Activated naive CD4-positive, alpha-beta T cell treated with anti-CD3 and anti-CD28 coated beads for 36 hours (primary cell): ENCODE results near the gene SLC25A13. TPM values are rescaled to one million over a fixed set of nuclear protein-coding genes. Genes with fewer than 3 reads are reported as not detected.

Experiments
- CTCF ChIA-PET: fragments of 350-600 bp; sonication (Branson Sonifier 250); formaldehyde crosslinking; loops from one replicate; lab custom pipeline; 2021; ENCODE audit warnings: antibody characterized with exemption; lab: Charles Lee
- DNase-seq: peaks from one replicate; pipeline ENCODE4 v3.0.0-alpha.2; 2020
- H3K27ac Mint-ChIP-seq: one replicate; pipeline ENCODE4 v1.8.0; 2021; ENCODE audit warnings: mild to moderate bottlenecking, mixed read lengths
- H3K27me3 Mint-ChIP-seq: one replicate; pipeline ENCODE4 v1.8.0; 2021; ENCODE audit warnings: low read depth, mixed read lengths
- H3K36me3 Mint-ChIP-seq: one replicate; pipeline ENCODE4 v1.8.0; 2021; ENCODE audit warnings: low read depth, mixed read lengths
- H3K4me1 Mint-ChIP-seq: one replicate; pipeline ENCODE4 v1.8.0; 2021; ENCODE audit warnings: low read depth, mixed read lengths
- H3K4me3 Mint-ChIP-seq: one replicate; pipeline ENCODE4 v1.8.0; 2021; ENCODE audit warnings: mild to moderate bottlenecking, moderate library complexity, mixed read lengths
- H3K9me3 Mint-ChIP-seq: one replicate; pipeline ENCODE4 v1.8.0; 2021; ENCODE audit warnings: mixed read lengths
- intact Hi-C: fragments of 100-400 bp; cut with micrococcal nuclease; formaldehyde crosslinking; loops from one replicate; pipeline ENCODE4 v1.15.1; 2023
- total RNA-seq, 2 experiments: library from RNA; stranded (reverse); gene quantifications; one replicate each; pipeline ENCODE4 v1.2.3, GENCODE V29; 2021

The SLC25A13 gene
- total RNA-seq, 2 experiments from 2014 or later, result 4.0 to 5.7 TPM

GRCh38 chr7:96152706-96153105 is 169.2 kb downstream of the SLC25A13 start:
- no peak for DNase-seq
- H3K36me3 Mint-ChIP-seq, result peaks cover 16% of the 10 kb centered on the region
- intact Hi-C loops, result no loop called here
- H3K27me3 Mint-ChIP-seq, result no peaks in the 10 kb centered on the region
- CTCF ChIA-PET, result no interaction called here
- H3K4me3 Mint-ChIP-seq, result no peak overlapping the region
- no peaks in the 10 kb centered on the region for H3K9me3 Mint-ChIP-seq
- H3K4me1 Mint-ChIP-seq, result no peaks in the 10 kb centered on the region
- no peak overlapping the region for H3K27ac Mint-ChIP-seq

DNA sequence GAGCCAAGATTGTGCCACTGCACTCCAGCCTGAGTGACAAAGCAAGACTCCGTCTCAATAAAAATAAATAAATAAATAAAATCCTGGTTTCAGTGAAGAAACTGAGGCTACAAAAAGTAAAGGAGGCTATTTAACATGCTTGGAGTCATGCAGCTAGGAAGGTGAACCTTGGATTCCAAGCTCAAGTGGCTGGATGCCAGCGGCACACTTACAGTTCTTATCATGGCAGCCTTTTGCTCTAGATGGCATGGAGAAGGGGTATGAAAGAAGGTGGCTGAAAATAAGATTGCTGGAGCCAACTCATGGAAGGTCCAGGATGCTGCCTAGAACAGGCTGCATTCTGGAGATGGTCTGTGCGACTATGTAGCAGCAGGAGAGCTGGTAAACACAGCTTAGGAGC is 170.0 kb downstream of the SLC25A13 start:
- H3K9me3 Mint-ChIP-seq, result no peaks in the 10 kb centered on the region
- intact Hi-C loops, result no loop called here
- peaks cover 14% of the 10 kb centered on the region for H3K36me3 Mint-ChIP-seq
- no peaks in the 10 kb centered on the region for H3K4me1 Mint-ChIP-seq
- no peak overlapping the region for H3K27ac Mint-ChIP-seq
- DNase-seq, result no peak
- no peak overlapping the region for H3K4me3 Mint-ChIP-seq
- CTCF ChIA-PET, result interaction anchor here (1.4 kb wide), 1 partner anchor 15 kb away, joined by 3 read pairs; no protein-coding TSS in a partner anchor
- no peaks in the 10 kb centered on the region for H3K27me3 Mint-ChIP-seq

GRCh38 chr7:96144260-96144526 is 177.7 kb downstream of the SLC25A13 start:
- H3K4me3 Mint-ChIP-seq, result no peak overlapping the region
- no peak overlapping the region for H3K27ac Mint-ChIP-seq
- H3K36me3 Mint-ChIP-seq, result peaks cover 23% of the 10 kb centered on the region
- no peaks in the 10 kb centered on the region for H3K4me1 Mint-ChIP-seq
- CTCF ChIA-PET, result interaction anchor here (0.6 kb wide), 1 partner anchor 271 kb away, joined by 3 read pairs; no protein-coding TSS in a partner anchor
- intact Hi-C loops, result no loop called here
- DNase-seq, result no peak
- H3K27me3 Mint-ChIP-seq, result no peaks in the 10 kb centered on the region
- no peaks in the 10 kb centered on the region for H3K9me3 Mint-ChIP-seq

DNA sequence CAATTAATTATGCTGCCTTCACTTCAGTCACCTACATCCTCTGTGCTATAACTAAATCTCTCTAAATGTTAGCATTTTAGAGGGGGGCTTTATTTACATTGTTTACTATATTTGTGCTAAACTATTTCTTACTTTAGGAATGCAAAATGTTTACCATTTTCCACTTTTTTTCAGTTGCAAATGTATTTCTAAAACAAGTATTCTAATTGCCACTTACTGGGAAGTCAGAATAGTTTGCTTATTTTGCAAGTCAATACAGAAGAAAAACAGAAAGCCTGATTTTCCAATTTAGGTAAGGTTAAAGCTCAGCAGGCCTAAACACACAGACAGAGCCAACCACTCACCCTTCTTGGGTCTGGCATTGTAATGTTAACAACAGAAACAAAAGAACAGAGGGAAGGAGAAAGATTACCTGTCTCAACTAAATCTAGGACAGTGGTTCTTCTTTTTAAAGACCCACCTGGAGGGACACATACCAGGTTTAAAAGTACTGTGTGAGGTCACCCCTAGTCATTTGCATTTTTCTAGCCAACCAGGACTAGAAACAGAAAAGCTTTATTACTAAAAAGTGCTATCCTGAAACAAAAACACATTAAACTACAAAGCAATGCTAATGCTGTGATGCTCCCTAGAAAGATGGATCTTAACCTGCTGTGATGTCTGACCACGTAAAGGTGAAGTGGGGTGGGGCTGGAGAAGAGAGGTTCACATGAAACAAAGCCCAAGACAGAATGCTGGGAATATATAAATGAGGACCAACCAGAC is 178.2 kb downstream of the SLC25A13 start:
- Mint-ChIP-seq H3K9me3 (no peaks in the 10 kb centered on the region), H3K27ac (no peak overlapping the region), H3K36me3 (peaks cover 19% of the 10 kb centered on the region), H3K4me3 (no peak overlapping the region), H3K27me3 (no peaks in the 10 kb centered on the region), H3K4me1 (no peaks in the 10 kb centered on the region)
- CTCF ChIA-PET, result interaction anchor here (0.6 kb wide), 1 partner anchor 272 kb away, joined by 3 read pairs; no protein-coding TSS in a partner anchor
- no peak for DNase-seq
- intact Hi-C loops, result no loop called here

GRCh38 chr7:96136600-96137239 is 185.2 kb downstream of the SLC25A13 start:
- peaks cover 20% of the 10 kb centered on the region for H3K36me3 Mint-ChIP-seq
- DNase-seq, result no peak
- H3K9me3 Mint-ChIP-seq, result no peaks in the 10 kb centered on the region
- no peaks in the 10 kb centered on the region for H3K4me1 Mint-ChIP-seq
- intact Hi-C loops, result no loop called here
- no peaks in the 10 kb centered on the region for H3K27me3 Mint-ChIP-seq
- no peak overlapping the region for H3K27ac Mint-ChIP-seq
- no peak overlapping the region for H3K4me3 Mint-ChIP-seq
- CTCF ChIA-PET, result interaction anchor here (1.0 kb wide), 1 partner anchor 15 kb away, joined by 3 read pairs; no protein-coding TSS in a partner anchor

DNA sequence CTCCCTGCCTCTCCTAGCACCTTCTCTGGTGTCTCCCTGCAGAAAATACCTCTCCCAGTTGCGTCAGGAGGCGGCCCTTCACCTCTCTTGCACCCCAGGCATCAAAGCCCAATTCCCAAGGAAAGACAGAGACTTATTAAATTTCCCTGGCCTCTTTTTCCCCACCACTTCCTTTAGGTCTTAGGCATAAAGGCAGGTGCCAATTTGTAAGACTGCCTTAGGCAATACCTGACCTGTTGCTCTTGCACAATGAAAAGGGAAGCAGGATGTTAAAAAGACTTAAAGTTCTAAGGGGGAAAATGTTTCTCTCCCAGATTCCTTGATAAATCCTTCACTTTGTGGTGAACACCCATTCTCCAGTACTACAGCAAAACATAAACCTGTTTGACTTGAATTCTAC is 186.7 kb downstream of the SLC25A13 start:
- intact Hi-C loops, result no loop called here
- no peak overlapping the region for H3K4me3 Mint-ChIP-seq
- H3K27ac Mint-ChIP-seq, result no peak overlapping the region
- peaks cover 22% of the 10 kb centered on the region for H3K36me3 Mint-ChIP-seq
- H3K4me1 Mint-ChIP-seq, result no peaks in the 10 kb centered on the region
- no peaks in the 10 kb centered on the region for H3K9me3 Mint-ChIP-seq
- H3K27me3 Mint-ChIP-seq, result no peaks in the 10 kb centered on the region
- CTCF ChIA-PET, result no interaction called here
- DNase-seq, result no peak

- Mint-ChIP-seq H3K36me3 (peaks cover 30% of the 10 kb centered on the region), H3K27me3 (no peaks in the 10 kb centered on the region), H3K4me1 (no peaks in the 10 kb centered on the region), H3K4me3 (no peak overlapping the region), H3K9me3 (no peaks in the 10 kb centered on the region), H3K27ac (no peak overlapping the region)
- intact Hi-C loops, result no loop called here
- DNase-seq, result no peak
- CTCF ChIA-PET, result no interaction called here
Measured at GRCh38 chr7:96131525-96131924, 190.4 kb downstream of the SLC25A13 start.

- Mint-ChIP-seq H3K27ac (no peak overlapping the region), H3K9me3 (no peaks in the 10 kb centered on the region), H3K4me3 (no peak overlapping the region), H3K36me3 (peaks cover 23% of the 10 kb centered on the region), H3K4me1 (no peaks in the 10 kb centered on the region), H3K27me3 (no peaks in the 10 kb centered on the region)
- no peak for DNase-seq
- intact Hi-C loops, result no loop called here
- CTCF ChIA-PET, result no interaction called here
Measured at GRCh38 chr7:96127746-96128145, 194.2 kb downstream of the SLC25A13 start.

DNA sequence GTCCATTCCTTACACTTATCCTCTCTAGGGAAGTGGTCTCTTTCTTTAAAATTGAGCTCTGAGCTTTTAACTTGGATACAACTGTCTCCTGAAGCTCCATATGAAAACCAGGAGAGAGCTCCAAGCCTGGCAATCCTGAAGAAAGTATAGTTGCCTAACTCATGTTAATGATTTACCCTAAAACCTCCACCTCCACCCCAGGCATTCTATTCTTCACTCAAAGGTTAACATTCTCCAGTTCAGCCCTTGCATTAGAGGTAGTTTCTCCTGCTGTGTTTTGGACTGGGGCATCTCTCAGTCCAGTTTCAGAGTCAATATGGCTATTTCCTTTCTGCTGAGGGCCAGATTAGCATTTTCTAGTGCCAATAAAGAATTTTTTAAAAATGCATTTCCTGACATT is 195.5 kb downstream of the SLC25A13 start:
- intact Hi-C loops, result no loop called here
- Mint-ChIP-seq H3K9me3 (no peaks in the 10 kb centered on the region), H3K27ac (no peak overlapping the region), H3K4me1 (no peaks in the 10 kb centered on the region), H3K27me3 (no peaks in the 10 kb centered on the region), H3K36me3 (peaks cover 19% of the 10 kb centered on the region), H3K4me3 (no peak overlapping the region)
- DNase-seq, result no peak
- CTCF ChIA-PET, result no interaction called here

GRCh38 chr7:96122746-96123145 is 199.2 kb downstream of the SLC25A13 start:
- CTCF ChIA-PET, result interaction anchor here (1.3 kb wide), 1 partner anchor 11 kb away, joined by 3 read pairs; no protein-coding TSS in a partner anchor
- H3K4me1 Mint-ChIP-seq, result no peaks in the 10 kb centered on the region
- intact Hi-C loops, result no loop called here

DNA sequence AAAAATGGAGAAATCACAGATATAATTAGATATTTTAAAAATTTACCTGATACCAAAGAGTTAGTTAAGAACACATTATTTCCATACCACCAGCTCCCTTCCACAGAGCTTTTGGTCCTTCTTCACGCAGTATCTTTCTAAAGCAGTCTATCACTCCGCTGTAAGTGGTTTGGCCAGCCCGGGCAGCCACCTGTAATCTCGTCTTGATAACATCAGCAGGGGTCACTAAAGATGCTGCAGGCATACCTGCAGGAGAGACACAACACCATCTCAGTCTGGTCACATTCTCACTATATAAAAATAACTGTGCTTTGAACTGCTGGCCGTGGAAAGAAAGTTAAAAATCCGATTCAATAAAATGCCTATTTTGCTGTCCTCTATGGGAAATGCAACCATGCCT is 200.1 kb downstream of the SLC25A13 start:
- intact Hi-C loops, result no loop called here
- no peak for DNase-seq
- CTCF ChIA-PET, result no interaction called here
- Mint-ChIP-seq H3K36me3 (peaks cover 12% of the 10 kb centered on the region), H3K27ac (no peak overlapping the region), H3K27me3 (no peaks in the 10 kb centered on the region), H3K4me3 (no peak overlapping the region), H3K4me1 (no peaks in the 10 kb centered on the region), H3K9me3 (no peaks in the 10 kb centered on the region)

More at GRCh38 chr7:96122746-96123145, 199.2 kb downstream of the SLC25A13 start:
- Mint-ChIP-seq H3K36me3 (peaks cover 12% of the 10 kb centered on the region), H3K9me3 (no peaks in the 10 kb centered on the region), H3K4me3 (no peak overlapping the region), H3K27ac (no peak overlapping the region), H3K27me3 (no peaks in the 10 kb centered on the region)
- DNase-seq, result no peak

DNA sequence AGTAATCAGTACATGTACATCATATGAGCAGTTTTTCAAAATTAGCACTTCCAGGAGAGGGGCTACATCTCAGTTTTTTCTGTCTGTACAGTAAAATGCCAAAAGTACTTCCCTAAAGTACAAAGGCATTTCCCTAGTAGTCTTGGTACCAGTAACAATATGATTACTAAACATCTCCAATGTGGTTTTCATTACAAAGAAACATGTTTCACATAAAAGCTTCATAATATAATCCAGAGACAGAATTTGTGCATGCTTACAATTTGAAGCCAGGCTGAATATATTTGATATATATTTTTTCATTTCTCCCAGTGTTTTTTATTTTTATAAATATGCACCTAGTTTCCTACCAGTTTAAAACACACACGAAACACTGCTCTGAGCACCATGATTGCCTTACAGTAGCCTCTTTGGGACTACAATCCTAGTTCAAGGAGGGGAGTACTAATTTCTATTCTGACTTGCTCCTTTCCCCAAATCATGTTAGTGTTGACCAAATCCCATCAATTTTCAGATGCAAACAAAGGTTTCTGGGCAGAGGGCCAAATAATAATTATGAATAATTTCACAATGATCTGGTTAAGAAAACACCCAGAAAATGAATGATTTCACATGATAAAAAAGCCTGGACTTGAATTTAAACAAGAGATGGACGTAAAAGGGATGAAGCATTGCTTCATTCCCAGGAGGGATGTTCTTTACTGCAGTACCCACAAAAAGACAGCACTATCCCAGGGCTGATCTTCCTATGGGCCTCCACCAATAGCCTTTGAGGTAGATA is 201.3 kb downstream of the SLC25A13 start:
- peaks cover 9% of the 10 kb centered on the region for H3K36me3 Mint-ChIP-seq
- H3K4me3 Mint-ChIP-seq, result no peak overlapping the region
- no peak for DNase-seq
- intact Hi-C loops, result no loop called here
- CTCF ChIA-PET, result no interaction called here
- H3K27ac Mint-ChIP-seq, result no peak overlapping the region
- H3K4me1 Mint-ChIP-seq, result no peaks in the 10 kb centered on the region
- no peaks in the 10 kb centered on the region for H3K9me3 Mint-ChIP-seq
- no peaks in the 10 kb centered on the region for H3K27me3 Mint-ChIP-seq
